HG02678 (cell line): ENCODE data around the gene KLHL29.

Source experiments
- ATAC-seq: cut with Tn5 transposase; IDR thresholded peaks from one replicate; pipeline ENCODE4 v1.9.1; 2021; ENCODE audit warnings: mild to moderate bottlenecking, moderate library complexity; ENCODE audit not compliant: unreplicated experiment

The KLHL29 gene

GRCh38 chr2:23687214-23687613 is 302.2 kb downstream of the KLHL29 start:
- ATAC-seq = no peak

GRCh38 chr2:23687713-23688112 is 302.7 kb downstream of the KLHL29 start:
- ATAC-seq = no peak

DNA sequence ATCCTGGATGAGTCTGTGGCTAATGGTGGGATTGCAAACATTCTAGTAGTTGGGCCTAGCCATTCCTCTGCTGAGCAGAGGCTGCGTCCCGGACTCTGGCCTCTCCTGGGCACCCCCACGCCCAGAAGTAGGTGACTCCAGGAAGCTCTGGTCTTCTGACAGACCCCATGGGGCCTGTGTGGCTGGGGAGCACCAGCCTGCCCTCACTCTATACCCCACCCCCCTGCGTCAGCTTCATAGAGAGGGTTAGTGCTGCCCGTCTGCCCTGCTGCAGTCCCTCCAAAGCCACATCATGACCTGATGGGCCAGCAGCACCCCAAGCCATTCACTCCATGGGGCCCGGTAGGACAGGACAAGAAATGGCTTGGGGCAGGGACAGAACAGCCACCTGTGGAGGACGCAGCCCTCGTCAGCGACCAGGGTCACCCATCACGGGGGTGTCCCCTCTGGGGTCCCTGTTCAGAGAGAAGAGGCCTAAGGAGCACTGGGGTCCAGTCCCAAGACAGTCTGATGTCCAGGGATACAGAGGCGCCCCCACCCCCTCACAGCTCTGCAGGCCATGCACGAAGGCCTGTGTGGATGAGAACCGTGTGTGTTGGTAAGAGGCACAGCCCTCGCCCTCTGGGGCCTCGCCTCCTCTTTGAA is 303.6 kb downstream of the KLHL29 start:
- no peak for ATAC-seq

DNA sequence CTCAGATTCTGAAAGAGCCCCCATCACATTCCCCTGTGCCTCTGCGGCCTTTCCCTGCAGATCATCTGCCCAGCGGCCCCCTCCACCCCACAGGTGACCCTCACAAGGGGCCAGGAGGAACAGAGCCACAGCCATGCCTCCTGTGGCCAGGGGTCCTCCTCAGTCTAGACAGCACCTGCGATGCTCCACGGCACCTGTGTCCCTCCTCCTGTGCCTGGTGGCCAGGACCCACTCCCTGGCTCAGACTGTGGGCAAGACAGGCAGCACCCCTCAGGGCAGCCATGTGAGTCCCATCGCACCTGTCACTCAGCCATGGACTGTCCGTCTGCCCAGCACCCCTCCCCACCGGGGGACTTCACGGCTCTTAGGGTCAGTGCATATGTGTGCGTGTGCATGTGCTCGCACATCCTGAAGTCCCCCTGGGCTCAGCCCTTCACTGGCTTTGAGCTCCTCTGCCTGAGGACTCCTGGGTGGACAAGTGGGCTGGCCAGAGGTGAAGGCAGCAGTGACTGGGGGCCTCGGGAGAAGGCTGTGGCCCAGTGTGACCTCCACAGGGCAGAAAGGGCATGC is 304.2 kb downstream of the KLHL29 start:
- no peak for ATAC-seq

DNA sequence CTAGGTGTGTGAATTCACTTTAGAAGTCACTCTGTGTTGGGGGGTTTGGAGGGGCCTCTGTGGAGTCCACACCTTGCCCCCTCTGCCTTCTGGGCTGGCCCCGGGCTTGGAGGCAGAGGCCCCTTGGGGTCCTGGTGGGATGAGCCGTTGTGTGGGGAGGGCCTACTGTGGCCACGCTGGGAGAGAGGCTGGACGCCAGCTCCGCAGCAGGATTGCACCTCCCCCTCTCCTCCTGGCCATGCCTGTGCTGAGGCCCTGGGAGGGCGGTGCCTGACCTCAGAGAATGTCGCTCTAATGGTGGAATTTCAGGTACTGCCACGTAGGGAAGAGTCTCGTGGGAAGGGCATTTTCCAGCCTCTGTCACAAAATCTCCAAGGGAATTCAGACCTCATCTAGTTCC is 304.9 kb downstream of the KLHL29 start:
- no peak for ATAC-seq

- ATAC-seq = no peak
These were observed 305.6 kb downstream of the KLHL29 start for GRCh38 chr2:23690421-23691105.

DNA sequence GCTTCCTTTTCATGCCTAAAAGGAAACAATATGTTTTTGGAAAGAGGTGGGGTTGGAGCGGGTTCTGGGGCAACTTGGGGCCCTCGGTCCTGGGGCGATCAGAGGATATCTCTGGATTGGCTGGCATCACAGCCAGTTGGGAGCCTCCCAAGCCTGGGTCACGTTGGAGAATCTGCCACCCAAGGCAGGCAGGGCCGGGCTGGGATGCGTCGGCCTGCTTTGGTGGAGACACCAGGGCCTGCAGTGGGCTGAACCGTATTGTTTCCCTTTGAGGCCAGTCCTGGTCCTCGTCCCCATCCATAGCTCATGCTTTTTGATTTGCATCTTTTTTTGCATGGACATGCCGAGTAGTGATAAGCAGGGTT is 306.1 kb downstream of the KLHL29 start:
- ATAC-seq = no peak

DNA sequence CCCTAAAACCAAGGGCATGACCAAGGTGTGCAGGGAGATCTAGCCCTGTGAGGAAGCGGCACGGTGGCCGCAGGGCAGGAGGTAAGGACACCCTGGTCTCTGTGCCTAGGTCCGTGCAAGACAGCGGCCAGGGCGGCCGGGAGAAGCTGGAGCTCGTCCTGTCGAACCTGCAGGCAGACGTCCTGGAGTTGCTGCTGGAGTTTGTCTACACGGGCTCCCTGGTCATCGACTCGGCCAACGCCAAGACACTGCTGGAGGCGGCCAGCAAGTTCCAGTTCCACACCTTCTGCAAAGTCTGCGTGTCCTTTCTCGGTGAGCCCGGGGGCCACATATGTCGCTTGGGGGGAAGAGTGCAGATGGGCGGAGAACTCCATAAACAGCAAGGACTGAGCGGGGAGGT is 306.6 kb downstream of the KLHL29 start:
- no peak for ATAC-seq

DNA sequence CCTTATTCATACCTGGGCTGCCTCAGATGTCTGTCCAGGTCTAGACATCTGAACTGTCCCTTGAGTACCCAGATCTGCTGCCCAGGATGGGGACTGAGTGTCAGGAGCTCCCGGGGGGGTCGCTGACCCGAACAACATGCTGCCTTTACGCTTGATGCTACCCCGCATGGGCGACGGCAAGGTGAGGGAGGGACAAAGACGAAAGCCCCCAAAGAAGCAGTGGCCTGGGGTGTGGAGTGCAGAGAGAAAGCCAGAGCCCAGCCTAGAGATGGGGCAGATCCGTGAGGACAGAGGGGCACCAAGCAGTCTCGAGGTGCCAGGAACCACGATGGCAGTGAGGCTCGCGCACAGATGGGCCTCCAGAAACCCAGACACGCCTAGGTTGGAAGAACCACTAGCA is 307.3 kb downstream of the KLHL29 start:
- ATAC-seq = no peak

DNA sequence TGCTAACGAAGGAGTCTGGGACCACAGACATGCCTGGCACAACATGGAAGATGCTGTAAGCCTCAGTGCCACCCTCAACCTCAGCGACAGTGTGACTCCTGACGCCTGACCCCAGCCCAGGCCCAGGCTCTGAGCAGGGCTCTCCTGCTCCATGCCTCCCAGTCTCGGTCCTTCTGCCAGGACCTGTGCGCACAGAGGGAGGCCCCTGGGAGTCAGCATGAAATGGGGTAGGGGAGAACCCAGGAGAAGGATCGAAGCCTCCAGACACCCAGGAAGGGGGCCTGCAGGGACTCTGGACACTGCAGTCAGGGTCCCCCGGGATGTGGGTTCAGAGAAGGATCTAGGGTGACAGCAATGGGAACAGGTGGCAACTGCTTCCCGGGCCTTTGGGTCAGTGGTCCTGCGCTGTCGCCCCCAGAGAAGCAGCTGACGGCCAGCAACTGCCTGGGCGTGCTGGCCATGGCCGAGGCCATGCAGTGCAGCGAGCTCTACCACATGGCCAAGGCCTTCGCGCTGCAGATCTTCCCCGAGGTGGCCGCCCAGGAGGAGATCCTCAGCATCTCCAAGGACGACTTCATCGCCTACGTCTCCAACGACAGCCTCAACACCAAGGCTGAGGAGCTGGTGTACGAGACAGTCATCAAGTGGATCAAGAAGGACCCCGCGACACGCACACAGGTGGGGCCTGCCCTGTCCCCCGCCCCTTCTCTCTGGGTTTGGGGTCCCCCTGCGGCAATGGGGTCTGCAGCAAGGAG is 308.0 kb downstream of the KLHL29 start:
- ATAC-seq = no peak

DNA sequence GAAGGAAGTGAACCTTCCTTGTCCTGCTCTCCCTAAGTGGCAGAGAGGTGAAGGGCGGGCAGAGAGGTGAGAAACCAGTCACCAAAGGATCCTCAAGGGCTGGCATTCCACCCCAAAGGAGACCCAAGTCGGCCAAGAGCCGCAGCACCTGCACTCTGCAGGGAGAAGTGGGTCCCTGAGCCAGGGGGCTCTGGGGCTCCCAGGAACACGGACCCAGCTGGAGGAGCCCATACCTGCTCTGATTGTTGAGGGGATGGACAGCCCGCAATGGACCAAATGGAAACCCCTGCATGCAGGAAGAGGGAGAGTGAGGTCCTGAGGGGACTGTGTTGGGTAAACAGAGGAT is 308.6 kb downstream of the KLHL29 start:
- ATAC-seq = no peak

- no peak for ATAC-seq
These were observed 309.4 kb downstream of the KLHL29 start for GRCh38 chr2:23694058-23695045.

GRCh38 chr2:23695214-23695889 is 310.4 kb downstream of the KLHL29 start:
- ATAC-seq = no peak

DNA sequence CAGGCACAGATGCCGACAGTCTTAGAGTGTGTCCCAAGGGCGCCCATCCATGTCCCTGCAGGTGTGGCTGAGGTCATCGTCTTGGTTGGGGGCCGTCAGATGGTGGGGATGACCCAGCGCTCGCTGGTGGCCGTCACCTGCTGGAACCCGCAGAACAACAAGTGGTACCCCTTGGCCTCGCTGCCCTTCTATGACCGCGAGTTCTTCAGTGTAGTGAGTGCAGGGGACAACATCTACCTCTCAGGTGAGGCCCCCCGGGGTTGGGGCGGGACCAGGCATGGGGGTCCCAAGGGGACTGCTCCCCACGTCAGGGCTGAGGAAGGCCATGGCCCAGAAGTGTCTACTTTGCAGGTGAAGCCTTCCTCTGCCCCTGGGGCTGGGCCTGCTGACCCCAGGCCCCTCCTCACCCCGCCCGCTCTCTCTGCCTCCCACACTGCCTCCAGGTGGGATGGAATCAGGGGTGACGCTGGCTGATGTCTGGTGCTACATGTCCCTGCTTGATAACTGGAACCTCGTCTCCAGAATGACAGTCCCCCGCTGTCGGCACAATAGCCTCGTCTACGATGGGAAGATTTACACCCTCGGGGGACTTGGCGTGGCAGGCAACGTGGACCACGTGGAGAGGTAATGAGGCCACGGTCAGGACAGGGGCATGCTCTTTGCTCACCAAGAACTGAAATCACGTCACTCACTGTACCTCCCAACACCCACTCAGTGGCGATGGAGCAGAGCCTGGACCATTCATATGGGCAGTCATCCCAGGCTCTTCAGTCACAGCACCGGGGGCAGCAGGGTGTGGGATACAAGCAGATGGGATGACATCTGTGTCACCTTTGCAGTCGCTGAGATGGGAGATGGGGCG is 311.1 kb downstream of the KLHL29 start:
- no peak for ATAC-seq

- no peak for ATAC-seq
These were observed 311.7 kb downstream of the KLHL29 start for GRCh38 chr2:23696752-23697045.

DNA sequence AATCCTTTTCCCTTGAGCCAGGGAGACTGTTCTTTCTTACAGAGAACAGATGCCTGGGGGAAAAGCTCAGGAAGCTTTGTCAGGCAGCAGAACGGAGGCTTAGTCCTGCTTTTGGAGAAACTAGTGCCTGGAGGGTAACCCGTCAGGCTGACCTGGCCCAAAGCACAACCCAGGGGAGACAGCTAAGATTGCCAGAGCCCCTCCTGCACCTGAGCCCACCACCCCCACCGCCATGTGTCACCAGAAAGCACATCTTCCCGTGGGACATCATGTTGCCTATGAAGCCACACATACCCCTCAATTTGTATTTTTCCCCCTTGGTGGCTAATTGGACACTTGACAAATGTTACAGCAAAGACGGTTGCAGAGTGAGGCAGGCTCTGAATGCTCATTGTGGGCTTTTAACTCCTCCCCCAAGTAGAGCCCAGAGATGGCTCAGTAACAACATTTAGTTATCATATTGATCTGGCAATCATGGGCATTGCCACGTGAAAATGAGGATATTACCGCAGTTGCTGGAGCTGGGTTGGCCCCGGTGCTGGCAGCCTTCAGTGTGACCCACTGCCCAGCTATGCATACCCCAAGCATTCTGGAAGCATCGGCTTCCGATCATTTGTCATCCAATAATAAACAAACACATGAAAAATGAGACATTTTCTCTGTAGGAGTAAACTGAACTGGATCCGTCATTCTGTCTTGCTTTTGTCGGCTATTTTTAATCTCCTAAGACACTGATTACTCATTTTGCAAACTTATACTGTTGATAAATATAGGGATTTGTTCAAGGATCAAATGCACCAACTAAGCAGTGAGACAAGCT is 312.5 kb downstream of the KLHL29 start:
- ATAC-seq = no peak

DNA sequence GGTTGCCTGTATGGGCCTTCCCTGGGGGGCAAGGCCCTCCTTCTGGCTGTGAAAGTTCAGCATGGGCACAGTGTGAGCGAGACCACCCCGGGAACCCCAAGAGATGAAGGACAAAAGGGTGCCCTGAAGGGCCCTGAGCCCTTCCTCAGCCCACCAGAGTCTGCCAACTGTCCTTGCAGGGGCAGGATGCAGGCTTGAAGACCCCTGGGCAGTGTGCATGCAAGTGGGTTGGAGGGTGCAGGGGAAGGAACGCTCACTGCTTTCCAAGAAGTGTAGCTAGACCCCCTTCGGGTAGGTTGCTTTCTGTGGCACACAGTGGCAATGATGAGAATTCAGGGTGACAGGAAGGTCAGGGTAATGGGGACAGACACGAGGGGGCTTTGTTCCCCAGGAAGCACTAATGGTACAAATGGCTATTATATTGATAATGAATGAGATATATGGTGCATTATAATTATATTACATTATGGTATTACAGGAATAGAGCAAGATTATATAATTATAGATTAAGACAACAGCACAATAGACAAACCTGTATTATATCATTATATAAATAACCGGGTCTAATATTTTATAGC is 313.2 kb downstream of the KLHL29 start:
- no peak for ATAC-seq
